ENCODE data around the gene CHRNA5. TPM values are rescaled to one million over a fixed set of nuclear protein-coding genes. Genes with fewer than 3 reads are reported as not detected.
A peak's percentile ranks its signal among the peaks of the same experiment; 100 is the strongest.

The CHRNA5 gene
- total RNA-seq, 1 donor from 2014 or later = 13.7 TPM

GRCh38 chr15:78615151-78615589, 49.9 kb downstream of the CHRNA5 start:
- TF ChIP-seq, protein P1, sequence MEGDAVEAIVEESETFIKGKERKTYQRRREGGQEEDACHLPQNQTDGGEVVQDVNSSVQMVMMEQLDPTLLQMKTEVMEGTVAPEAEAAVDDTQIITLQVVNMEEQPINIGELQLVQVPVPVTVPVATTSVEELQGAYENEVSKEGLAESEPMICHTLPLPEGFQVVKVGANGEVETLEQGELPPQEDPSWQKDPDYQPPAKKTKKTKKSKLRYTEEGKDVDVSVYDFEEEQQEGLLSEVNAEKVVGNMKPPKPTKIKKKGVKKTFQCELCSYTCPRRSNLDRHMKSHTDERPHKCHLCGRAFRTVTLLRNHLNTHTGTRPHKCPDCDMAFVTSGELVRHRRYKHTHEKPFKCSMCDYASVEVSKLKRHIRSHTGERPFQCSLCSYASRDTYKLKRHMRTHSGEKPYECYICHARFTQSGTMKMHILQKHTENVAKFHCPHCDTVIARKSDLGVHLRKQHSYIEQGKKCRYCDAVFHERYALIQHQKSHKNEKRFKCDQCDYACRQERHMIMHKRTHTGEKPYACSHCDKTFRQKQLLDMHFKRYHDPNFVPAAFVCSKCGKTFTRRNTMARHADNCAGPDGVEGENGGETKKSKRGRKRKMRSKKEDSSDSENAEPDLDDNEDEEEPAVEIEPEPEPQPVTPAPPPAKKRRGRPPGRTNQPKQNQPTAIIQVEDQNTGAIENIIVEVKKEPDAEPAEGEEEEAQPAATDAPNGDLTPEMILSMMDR (IDR thresholded peaks at IDR 0.05; ENCODE audit: insufficient read depth, low read length, poor library complexity, severe bottlenecking) = no peak
- H3K36me3 ChIP-seq (ENCODE audit: control insufficient read depth, insufficient read depth, low read length) = no peaks in the 10 kb centered on the region
- H3K27me3 ChIP-seq (ENCODE audit: control insufficient read depth, insufficient read depth, low read length) = peaks cover 14% of the 10 kb centered on the region
- no peak for DNase-seq (ENCODE audit: low read depth)
- no peak overlapping the region for H3K4me3 ChIP-seq (ENCODE audit: low read depth, low read length)

DNA sequence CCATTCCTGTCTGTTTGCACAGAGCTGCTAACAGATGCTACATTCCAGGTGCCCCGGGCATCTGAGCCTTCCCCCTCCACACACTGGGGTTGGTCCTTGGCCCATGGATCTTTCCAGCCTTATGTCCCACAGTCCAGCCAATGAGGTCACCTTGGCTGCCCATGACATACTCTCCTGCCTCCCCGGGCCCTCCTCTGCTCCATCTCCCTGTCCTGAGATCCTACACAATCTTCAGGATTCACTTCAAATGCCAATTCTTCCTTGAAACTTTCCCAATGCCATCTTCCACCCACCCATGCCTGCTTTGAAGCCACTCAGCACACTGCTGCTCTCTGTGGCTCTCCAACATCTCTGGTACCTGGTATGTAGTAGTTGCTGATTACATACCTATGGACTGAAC, 51.2 kb downstream of the CHRNA5 start:
- Histone ChIP-seq H3K4me3 (ENCODE audit: low read depth, low read length) (no peak overlapping the region), H3K36me3 (ENCODE audit: control insufficient read depth, insufficient read depth, low read length) (no peaks in the 10 kb centered on the region), H3K27me3 (ENCODE audit: control insufficient read depth, insufficient read depth, low read length) (peaks cover 24% of the 10 kb centered on the region)
- TF ChIP-seq, protein P1 (IDR thresholded peaks at IDR 0.05; ENCODE audit: insufficient read depth, low read length, poor library complexity, severe bottlenecking) = no peak
- no peak for DNase-seq (ENCODE audit: low read depth)

DNA sequence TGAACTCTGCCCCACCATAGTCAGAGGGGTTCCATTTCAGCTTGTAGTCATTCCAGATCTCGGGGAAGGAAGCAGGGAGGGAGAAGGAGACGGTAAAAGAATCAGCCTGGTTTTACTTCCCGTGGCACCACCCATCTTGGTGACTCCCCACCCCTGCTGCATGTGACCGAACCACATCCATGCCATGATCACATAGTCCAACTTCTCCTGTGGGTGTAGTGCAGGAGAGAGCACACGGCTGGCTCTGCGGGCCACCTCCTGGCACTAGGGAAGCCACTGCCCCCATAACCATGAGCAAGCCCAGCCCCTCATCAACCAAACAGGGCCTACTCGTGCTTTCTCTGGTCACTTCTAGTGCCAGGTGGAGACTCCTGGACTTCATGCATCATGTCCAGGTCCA, 51.8 kb downstream of the CHRNA5 start:
- no peak for DNase-seq (ENCODE audit: low read depth)
- Histone ChIP-seq H3K36me3 (ENCODE audit: control insufficient read depth, insufficient read depth, low read length) (no peaks in the 10 kb centered on the region), H3K4me3 (ENCODE audit: low read depth, low read length) (no peak overlapping the region), H3K27me3 (ENCODE audit: control insufficient read depth, insufficient read depth, low read length) (peaks cover 30% of the 10 kb centered on the region)
- TF ChIP-seq, protein P1 (IDR thresholded peaks at IDR 0.05; ENCODE audit: insufficient read depth, low read length, poor library complexity, severe bottlenecking) = no peak

DNA sequence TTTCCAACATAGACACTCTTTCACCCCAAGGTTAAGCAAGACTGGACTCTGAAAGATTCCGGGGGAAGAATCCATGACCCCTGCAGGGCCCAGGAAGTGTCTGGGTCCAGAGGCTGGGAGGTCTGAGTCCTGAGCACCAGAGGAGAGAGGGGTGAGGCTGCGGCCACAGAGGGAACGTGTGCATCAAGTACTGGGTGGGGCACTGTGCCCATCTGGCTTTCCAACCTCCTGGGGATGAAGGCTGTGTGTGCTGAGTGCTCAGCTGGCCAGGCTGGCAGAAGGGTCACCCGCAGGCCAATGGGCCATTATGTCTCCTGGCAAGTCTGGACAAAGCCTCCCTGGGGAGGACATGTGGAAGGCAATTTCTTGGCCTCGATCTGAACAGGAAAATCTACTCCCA, 52.2 kb downstream of the CHRNA5 start:
- TF ChIP-seq, protein P1 (IDR thresholded peaks at IDR 0.05; ENCODE audit: insufficient read depth, low read length, poor library complexity, severe bottlenecking) = no peak
- DNase-seq (ENCODE audit: low read depth) = no peak
- Histone ChIP-seq H3K4me3 (ENCODE audit: low read depth, low read length) (no peak overlapping the region), H3K36me3 (ENCODE audit: control insufficient read depth, insufficient read depth, low read length) (no peaks in the 10 kb centered on the region), H3K27me3 (ENCODE audit: control insufficient read depth, insufficient read depth, low read length) (peaks cover 31% of the 10 kb centered on the region)

DNA sequence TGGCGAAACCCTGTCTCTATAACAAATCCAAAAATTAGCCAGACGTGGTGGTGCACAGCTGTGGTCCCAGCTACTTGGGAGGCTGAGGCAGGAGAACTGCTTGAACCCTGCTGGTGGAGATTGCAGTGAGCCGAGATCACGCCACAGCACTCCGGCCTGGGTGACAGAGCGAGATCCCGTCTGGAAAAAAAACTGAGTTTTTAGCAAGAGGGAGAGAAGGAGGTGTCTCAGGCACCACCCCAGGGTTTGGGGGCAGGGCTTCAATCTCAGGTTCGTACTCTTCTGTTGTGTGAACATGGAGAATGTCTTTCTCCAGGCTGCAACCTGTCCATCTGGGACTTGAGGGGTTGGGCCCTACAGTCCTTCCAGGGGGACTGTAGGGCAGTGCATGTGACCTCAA, 52.7 kb downstream of the CHRNA5 start:
- H3K36me3 ChIP-seq (ENCODE audit: control insufficient read depth, insufficient read depth, low read length) = no peaks in the 10 kb centered on the region
- TF ChIP-seq, protein P1 (IDR thresholded peaks at IDR 0.05; ENCODE audit: insufficient read depth, low read length, poor library complexity, severe bottlenecking) = no peak
- peaks cover 31% of the 10 kb centered on the region for H3K27me3 ChIP-seq (ENCODE audit: control insufficient read depth, insufficient read depth, low read length)
- DNase-seq (ENCODE audit: low read depth) = no peak
- no peak overlapping the region for H3K4me3 ChIP-seq (ENCODE audit: low read depth, low read length)

DNA sequence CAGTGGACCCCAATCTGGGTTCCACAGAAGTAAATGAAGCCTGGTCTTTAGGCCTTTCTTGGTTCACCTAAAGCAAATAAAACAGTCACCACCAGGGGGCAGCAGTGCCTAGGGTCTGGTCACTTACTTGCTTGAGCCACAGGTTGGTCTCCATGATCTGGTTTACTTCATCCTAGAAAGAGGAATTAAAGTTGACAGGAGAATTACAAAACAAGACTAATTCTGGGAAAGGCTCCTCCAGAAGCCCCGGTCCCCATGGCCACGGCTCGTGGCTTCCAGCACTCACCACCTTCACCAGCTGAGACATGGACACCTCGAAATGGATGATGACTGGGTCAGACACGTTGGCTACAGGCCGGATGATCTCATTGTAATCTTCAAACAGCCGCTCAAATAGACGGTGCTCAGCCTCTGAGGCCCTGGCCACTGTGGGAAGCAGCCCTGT, 53.2 kb downstream of the CHRNA5 start:
- DNase-seq (ENCODE audit: low read depth) = peak; percentile 21
- Histone ChIP-seq H3K27me3 (ENCODE audit: control insufficient read depth, insufficient read depth, low read length) (peaks cover 31% of the 10 kb centered on the region), H3K4me3 (ENCODE audit: low read depth, low read length) (no peak overlapping the region), H3K36me3 (ENCODE audit: control insufficient read depth, insufficient read depth, low read length) (no peaks in the 10 kb centered on the region)
- TF ChIP-seq, protein P1 (IDR thresholded peaks at IDR 0.05; ENCODE audit: insufficient read depth, low read length, poor library complexity, severe bottlenecking) = peak; percentile 73

Measured in kidney epithelial cell (primary cell).